Measurements from ENCODE around the gene PGBD1.

Gene PGBD1

GRCh38 chr6:28281288-28282064 is at the start of gene PGBD1:
TSS of gene PGBD1 (plus strand) at chr6:28281572. CDS start at chr6:28283814, 2,242 bp downstream.
- DNase-seq, result no peak

DNA sequence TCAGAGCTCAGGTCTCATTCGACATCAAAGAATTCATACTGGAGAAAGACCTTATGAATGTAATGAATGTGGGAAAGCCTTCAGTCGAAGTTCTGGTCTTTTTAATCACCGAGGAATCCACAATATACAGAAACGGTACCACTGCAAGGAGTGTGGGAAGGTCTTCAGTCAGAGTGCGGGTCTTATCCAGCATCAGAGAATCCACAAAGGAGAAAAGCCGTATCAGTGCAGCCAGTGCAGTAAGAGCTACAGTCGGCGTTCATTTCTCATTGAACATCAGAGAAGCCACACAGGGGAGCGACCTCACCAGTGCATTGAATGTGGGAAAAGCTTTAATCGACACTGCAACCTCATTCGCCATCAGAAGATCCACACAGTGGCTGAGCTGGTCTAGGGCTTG is 48.6 kb upstream of the PGBD1 start:
- DNase-seq, result no peak

GRCh38 chr6:28235912-28236452 is 45.4 kb upstream of the PGBD1 start:
- DNase-seq, result no peak

DNA sequence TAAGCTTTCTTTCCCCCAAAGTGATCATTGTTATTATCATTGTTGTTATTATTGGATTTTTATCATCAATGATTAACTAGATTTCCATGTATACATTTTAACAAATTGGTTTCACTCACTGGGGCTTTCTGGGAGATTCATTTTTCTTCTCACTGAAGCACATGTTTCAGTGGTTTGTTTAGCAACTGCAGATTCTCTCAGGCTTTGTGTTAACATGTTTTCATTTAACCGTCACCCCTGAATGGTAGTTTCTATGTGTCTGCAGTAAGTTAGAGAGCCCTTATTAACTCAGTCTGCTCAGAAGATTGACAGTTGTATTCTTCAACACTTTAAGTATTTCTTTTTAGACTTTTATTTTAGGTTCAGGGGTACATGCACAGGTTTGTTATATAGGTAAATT is 41.7 kb upstream of the PGBD1 start:
- no peak for DNase-seq

- no peak for DNase-seq
Measured at GRCh38 chr6:28240471-28240870, 40.9 kb upstream of the PGBD1 start.

- DNase-seq, result no peak
Measured at GRCh38 chr6:28243946-28244345, 37.4 kb upstream of the PGBD1 start.

GRCh38 chr6:28245206-28245941 is 36.0 kb upstream of the PGBD1 start:
- DNase-seq, result no peak

- no peak for DNase-seq
Measured at GRCh38 chr6:28248916-28249315, 32.5 kb upstream of the PGBD1 start.

- DNase-seq, result no peak
Measured at GRCh38 chr6:28250747-28251146, 30.6 kb upstream of the PGBD1 start.

GRCh38 chr6:28251661-28252008 is 29.7 kb upstream of the PGBD1 start:
- no peak for DNase-seq

GRCh38 chr6:28252009-28252975 is 29.1 kb upstream of the PGBD1 start, which contains the start of gene ZKSCAN4:
TSS of gene ZKSCAN4 (minus strand) at chr6:28252269. CDS start at chr6:28251980, 289 bp downstream.
- DNase-seq, result peak; percentile 59

GRCh38 chr6:28254121-28254519 is 27.3 kb upstream of the PGBD1 start:
- DNase-seq, result no peak

GRCh38 chr6:28257042-28257441 is 24.3 kb upstream of the PGBD1 start:
- DNase-seq, result no peak

DNA sequence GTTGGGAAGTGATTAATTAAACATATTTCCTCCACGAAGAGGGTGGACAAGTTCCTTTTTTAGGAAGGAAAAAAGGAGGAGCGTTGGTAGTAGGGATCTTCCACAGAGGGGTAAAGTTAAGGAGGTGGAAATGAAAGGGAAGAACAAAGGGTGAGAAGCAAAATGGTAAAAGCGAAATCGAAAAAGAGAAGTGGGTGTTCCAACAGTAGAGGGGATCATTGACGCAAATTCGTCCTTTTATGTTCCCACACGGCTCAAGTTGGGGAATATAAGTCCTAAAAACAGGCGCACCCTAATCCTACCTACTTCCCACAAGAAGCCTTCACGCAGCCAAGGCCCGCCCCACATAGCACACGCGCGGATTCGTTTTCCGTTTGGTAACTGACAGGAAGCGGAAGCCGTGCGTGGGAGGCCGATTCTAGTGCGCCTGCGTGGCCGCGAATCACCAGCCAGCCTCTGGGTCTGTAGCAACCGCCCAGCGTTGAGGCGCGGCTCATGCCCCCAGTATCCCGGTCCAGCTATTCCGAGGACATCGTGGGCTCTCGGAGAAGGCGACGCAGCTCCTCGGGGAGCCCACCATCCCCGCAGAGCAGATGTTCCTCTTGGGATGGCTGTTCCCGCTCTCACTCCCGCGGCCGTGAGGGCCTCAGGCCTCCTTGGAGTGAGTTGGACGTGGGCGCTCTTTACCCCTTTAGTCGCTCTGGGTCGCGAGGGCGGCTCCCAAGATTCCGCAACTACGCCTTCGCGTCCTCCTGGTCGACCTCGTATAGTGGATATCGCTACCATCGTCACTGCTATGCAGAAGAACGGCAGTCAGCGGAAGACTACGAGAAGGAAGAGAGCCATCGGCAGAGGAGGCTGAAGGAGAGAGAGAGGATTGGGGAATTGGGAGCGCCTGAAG is 22.2 kb upstream of the PGBD1 start, which contains the start of gene NKAPL:
NKAPL (plus strand) TSS at position 421 of the 901 bp plus-strand sequence; CDS start at position 496, 75 bp downstream.
- no peak for DNase-seq

DNA sequence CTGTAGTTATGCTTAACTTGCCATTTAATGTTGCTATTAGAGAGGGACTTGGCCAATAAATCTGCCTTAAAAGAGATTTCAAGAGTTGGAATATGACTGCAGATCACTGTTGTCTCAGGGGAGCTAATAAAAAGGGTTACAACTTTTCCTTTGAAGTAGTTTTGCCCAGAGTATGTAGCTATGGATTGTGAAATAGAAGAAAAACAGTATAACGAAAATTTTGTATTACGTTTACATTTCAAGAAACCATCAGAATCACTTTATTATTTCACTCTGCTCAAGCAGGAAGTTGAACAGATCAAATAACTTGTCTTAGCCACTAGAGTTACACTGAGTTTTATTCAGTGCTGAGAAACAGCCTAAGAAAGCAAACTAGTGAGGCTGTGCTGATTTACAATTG is 17.4 kb upstream of the PGBD1 start:
- no peak for DNase-seq

- DNase-seq, result no peak
Measured at GRCh38 chr6:28264834-28265401, 16.5 kb upstream of the PGBD1 start.

GRCh38 chr6:28266563-28266961 is 14.8 kb upstream of the PGBD1 start:
- no peak for DNase-seq

DNA sequence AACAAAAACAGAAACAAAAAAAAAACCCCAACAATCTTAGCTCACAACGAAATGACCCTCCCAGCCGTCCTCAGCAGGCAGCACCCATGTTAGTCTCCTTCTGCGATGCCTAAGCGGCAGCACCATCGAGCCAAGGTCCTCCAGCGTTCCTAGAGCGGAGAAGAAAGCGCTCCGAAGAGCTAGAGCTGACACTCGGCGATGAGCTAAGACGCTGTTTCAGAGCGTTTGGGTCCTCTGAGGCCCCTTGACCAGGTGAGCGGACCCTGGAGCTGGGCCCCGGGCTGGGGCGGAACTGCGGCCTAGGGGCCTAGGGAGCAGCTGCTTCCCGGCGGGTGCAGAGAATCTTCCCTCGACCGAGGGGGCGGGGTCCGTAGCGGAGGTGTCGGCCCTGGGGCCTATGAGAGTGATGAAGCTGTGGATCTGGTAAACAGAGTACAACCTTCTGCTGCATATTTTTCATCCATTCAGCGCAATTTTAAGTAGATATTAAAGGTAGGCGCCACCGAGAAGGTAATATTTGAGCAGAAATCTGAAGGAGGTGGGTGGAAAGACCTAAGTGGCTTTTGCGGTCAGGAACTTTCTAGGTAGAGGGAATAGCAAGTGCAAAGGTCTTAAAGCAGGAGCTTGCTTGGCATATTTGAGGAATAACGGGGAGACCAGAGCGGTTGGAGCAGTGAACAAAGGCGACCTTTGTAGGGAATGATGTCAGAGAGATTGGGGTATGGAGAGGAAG is 14.2 kb upstream of the PGBD1 start, which contains the start of gene ZSCAN26:
ZSCAN26 (plus strand) TSS at position 182 of the 733 bp plus-strand sequence. CDS start 4,777 bp downstream, outside the sequence.
- peak; percentile 27 for DNase-seq

DNA sequence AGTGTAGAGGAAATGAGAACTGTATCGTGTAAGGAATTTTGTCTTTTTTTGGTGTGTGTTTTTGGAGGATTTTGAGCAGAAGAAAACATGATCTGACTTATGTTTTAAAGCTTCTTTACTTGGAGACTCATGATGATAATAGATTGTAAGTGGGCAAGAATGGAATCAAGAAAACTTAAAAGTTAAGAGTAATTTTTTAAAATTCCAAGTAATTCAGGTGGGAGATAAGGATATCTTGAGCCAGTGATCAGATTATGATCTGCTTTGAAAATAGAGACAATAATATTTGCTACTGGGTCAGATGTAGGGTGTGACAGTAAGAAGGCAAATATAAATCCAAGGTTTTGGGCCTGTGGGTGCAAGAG is 13.7 kb upstream of the PGBD1 start:
- no peak for DNase-seq

DNA sequence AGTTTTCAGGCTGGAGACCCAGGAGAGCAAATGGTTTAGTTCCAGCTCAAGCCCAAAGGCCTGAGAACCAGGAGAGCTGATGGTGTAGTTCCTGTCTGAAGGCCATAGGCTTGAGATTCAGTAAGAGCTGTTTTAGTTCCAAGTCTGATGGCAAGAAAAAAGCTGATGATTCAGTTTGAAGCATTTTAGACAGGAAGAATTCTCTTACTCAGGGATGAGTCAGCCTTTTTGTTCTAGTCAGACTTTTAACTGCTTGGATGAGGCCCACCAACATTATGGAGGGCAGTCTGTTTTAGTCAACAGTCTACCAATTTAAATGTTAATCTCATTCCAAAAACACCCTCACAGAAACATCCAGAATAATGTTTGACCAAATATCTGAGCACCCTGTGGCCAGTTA is 11.9 kb upstream of the PGBD1 start:
- no peak for DNase-seq
